GM12873 (cell line): ENCODE measurements around the gene ABCC10.

Experiments
- TF ChIP-seq, protein P1 (sequence below): IDR thresholded peaks from 2 replicates; pipeline ENCODE4 v1.5.1; 2012; ENCODE audit warnings: low read depth, mild to moderate bottlenecking, moderate library complexity, low read length, control low read depth; ENCODE audit not compliant: insufficient read depth; ENCODE audit errors: missing control alignments

The ABCC10 gene

DNA sequence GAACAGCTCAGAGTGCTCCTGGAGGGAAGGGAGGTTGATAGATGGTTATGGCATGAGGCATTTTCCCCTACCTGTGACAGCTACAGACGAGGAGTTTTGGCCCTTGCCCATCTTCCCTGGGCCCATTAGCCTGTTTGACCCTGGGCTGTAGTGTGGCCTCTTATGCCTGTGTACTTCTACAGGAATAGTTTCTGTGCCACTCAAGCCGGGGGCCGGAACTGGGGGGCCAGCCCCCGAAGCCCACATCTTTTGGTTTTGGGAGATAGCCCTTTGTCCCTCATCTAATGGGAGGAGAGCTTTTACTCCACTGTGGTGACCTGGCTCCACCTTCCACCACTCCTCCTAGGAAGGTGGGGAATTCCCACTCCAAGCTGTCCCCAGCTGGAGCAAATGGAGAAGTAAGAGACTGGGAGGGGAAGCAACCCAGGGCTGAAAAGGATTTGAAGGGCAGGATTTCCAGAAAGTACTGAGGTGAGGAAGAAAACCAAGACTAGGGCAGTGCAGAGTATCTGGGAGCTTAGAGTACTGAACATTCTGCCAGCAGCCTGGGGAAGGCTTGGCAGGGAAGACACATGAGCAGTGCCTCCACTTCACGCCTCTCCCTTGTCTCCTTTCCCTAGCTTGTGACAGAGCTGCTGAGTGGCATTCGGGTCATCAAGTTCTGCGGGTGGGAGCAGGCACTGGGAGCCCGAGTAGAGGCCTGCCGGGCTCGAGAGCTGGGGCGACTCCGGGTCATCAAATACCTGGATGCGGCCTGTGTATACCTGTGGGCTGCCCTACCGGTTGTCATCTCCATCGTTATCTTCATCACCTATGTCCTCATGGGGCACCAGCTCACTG lies 6.9 kb downstream of the ABCC10 start:
- TF ChIP-seq, protein P1, sequence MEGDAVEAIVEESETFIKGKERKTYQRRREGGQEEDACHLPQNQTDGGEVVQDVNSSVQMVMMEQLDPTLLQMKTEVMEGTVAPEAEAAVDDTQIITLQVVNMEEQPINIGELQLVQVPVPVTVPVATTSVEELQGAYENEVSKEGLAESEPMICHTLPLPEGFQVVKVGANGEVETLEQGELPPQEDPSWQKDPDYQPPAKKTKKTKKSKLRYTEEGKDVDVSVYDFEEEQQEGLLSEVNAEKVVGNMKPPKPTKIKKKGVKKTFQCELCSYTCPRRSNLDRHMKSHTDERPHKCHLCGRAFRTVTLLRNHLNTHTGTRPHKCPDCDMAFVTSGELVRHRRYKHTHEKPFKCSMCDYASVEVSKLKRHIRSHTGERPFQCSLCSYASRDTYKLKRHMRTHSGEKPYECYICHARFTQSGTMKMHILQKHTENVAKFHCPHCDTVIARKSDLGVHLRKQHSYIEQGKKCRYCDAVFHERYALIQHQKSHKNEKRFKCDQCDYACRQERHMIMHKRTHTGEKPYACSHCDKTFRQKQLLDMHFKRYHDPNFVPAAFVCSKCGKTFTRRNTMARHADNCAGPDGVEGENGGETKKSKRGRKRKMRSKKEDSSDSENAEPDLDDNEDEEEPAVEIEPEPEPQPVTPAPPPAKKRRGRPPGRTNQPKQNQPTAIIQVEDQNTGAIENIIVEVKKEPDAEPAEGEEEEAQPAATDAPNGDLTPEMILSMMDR: no peak

DNA sequence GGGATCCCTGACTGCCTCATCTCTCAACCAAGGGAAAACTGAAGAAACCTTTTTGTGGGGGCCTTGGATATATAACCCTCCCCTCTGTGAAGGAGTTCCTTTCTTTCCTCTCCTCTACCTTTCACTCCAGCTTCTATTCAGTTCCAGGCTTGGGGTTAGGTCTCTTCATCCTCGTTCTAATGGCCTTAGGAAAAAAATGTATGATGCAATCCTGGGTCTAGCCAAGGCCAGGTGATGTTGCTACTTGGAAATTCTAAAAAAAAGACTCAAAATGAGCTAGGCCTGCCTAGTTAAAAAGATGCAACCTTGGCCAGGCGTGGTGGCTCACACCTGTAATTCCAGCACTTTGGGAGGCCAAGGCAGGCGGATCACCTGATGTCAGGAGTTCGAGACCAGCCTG lies 7.6 kb downstream of the ABCC10 start:
- TF ChIP-seq, protein P1: no peak

DNA sequence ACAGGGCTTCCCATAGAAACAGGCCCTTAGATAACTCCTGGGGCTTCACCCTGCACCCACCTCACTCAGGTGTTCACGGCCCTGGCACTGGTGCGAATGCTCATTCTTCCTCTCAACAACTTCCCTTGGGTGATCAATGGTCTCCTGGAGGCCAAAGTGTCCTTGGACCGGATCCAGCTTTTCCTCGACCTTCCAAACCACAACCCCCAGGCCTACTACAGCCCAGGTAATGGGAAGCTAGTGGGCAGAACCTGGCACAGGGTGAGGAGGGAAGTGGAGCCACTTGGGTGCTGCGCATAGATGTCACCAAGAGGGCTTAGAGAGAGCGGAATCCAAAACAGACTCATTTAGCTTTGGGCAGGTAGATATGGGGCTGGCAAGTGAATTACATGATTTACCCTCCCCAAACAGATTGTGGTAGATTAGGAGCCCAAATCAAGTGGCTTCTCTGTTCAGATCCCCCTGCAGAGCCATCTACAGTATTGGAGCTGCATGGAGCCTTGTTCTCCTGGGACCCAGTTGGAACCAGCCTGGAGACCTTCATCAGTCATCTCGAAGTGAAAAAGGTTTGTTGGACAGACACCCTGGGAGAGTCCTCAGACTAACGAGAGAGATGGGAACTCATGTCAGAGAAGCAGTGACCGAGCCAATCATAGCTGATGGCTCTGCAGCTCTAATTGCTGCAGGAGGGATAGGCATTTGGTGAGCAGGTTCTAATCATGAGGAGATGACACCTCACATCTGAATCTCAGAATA lies 8.5 kb downstream of the ABCC10 start:
- TF ChIP-seq, protein P1: no peak

DNA sequence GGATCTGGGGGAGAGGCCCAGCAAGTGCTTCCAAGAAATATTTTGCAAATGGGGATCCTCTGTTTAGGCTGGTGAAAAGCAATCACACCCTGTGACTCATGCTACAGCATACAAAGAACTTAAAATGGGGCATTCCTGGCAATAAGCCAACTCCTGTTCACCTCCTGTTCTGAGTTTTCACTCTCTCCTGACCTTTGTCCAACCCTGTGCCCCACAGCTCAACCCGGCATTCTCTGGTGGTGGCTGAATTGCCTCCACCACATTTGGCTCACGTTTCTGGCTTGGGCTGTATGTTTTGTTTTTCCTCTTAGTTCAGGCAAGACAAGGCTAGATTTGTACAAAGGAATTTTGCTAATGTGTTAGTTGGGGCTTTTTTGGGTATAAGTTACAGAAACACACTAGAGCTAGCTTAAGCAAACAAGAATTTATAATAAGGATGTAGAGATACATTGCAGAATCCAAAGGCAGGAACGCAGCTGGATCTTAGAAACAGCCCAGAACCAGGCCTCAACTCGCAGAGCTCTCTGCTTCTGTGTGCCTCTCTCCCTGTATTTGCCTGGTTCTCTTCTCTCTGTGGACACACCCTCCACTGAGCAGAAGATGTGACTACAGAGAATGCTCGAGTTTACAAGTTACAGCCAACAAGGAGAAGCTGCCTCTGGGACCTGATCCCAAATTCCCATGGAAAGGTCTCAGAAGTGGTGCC lies 9.4 kb downstream of the ABCC10 start:
- TF ChIP-seq, protein P1: no peak

DNA sequence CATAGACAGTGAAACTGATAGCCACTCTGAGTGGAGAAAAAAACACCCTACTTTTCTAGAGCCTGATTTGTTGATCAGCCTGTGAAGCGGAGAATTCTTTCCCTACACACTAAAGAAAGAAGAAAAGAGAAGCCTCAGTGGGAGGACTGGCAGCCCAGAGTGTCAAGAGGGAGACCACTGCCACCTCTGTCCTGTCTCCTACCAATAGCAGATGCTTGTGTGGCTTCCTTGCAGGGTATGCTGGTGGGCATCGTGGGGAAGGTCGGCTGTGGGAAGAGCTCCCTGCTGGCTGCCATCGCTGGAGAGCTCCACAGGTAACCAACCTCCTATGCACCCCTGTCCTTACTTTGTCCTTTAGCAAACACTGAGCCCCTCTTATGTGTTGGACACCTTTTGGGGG lies 10.4 kb downstream of the ABCC10 start:
- TF ChIP-seq, protein P1: no peak

DNA sequence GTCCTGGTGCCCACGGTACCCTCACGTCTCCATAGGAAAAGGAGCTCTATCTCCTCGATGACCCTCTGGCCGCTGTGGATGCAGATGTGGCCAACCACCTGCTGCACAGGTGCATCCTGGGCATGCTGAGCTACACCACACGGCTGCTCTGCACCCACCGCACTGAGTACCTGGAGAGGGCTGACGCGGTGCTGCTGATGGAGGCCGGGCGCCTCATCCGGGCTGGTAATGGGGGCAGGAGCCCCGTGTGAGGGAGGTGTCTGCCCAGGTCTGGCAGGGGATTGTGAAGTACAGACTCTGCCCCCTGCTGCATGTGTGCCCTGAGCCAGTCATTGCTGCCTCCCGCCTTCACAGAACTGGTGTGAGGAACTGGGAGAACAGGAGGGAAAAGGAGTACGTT lies 15.6 kb downstream of the ABCC10 start:
- TF ChIP-seq, protein P1: no peak

DNA sequence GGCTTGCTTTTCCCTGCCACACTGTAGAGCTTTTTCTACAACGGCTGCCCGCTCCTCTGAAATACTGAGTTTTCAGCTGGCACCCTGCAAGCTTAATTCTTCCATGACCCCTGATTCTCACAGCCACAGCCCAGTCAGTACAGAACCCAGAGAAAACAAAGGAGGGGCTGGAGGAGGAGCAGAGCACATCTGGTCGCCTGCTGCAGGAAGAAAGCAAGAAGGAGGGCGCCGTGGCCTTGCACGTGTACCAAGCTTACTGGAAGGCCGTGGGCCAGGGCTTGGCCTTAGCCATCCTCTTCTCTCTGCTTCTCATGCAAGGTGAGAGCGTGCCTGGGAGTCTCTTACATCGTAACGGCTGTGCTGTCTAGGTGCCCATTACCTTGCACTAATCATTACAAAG lies 16.7 kb downstream of the ABCC10 start:
- TF ChIP-seq, protein P1: no peak
